K562 treated with DMSO at 1 percent for 24 hours (cell line): ENCODE measurements around the gene GSTM3. TPM values are rescaled to one million over a fixed set of nuclear protein-coding genes. Genes with fewer than 3 reads are reported as not detected.

Source experiments
- total RNA-seq: library from RNA; unstranded; fragments of 300-600 nt; gene quantifications from 2 replicates; pipeline ENCODE4 v1.2.3, GENCODE V29; 2022; ENCODE audit warnings: low read depth; ENCODE audit not compliant: insufficient read depth

Gene GSTM3
- 28.6 and 28.7 TPM in 2 replicates for total RNA-seq

DNA sequence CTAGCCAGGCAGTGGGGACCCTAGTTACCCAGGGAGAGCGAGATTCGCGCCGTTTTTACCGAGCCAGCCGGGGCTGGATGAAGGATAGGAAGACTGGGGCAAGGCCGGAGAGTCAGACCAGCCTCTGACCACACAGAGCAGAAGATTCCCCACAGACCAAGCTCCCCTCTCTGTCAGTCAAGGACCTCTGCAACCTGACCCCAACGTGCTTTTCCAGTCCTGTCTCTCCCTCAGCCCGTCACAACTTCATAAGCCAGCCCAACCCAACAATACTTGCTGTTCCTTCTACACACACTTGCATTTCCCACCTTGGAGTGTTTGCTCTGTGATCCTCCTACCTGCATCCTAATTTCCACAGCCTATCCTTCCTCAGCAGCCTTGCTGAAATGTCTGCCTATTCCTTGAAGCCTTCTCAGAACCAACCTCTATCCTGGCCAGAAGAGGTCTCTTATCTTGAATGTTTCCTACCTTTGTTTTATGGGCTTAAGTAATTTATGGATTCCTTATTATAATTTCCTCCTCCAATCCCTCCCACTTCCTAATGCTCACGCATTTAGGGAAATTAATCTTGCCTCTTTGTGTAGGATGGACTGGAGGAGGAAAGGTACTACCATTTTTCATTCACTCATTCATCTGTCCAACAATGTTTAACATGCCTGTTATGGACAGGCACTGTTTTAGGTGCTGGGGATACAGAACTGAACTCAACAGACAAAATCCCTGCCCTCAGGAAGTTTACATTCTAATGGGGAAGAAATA, at the start of gene GSTM3:
TSS of gene GSTM3 (minus strand) at position 424 of the 759 bp plus-strand sequence. CDS start 751 bp downstream, outside the sequence.

DNA sequence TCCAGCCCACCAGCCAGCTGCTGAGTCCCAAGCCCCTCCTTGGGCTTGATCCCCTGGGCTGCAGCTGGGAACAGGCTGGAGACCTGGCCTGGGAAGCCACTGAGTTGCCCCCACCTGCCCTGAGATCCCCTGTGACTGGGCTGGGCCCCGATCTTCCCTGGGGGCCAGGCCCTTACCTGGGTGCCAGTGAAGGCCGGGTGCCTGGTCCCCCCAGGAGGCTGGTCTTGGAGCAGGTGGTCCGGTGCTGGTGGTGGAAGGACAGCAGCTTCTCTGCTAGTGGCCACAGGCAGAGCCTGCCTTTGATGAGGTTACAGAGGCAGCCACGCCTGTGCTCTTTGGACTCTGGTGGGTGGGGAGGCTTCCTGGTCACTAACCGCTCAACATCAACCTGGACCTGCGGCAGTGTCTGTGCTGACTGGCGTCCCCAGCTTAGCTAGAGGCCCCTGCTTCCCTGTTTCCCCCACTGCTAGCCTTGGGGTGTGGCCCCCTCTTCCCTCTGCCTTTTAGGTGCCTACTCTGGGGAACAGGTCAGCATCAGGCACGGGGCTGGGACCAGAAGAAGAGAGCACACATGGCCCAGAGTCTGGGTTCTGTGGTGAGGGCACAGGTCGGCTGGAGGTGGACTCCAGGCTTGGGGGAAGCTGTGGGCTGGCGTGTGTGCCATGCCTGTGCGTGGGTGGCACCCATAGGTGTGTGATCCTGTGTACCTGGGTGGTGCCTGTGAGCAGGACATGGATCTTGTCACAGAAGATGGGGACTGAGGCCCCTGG, 23.0 kb upstream of the GSTM3 start, which contains the start of gene EPS8L3:
TSS of gene EPS8L3 (minus strand) at position 278 of the 770 bp plus-strand sequence. CDS start 2,174 bp downstream, outside the sequence.

DNA sequence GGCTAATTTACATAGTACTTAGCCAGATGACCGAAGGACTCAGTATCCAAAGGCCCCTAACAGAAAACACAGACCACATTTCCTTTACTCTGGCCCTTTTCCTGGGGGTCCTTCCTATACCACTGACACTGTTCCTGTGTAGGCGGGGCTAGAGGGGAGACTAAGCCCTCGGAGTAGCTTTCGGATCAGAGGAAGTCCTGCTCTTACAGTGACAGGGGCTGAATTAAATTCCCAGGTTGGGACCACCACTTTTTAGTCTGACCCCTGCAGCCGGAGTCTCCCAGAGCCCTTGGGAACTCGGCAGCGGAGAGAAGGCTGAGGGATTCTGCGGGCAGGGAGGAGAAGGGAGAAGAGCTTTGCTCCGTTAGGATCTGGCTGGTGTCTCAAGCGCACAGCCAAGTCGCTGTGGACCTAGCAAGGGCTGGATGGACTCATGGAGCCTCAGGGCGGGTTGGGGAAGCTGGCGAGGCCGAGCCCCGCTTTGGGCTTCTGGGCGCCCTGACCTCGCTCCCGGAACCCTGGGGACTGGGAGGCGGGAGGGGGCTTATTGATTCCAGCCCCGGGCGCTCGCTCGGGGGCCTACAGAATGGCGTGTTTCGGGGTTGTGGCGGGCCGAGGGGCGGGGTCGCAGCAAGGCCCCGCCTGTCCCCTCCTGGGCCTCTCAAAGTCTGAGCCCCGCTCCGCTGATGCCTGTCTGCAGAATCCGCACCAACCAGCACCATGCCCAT, 29.1 kb downstream of the GSTM3 start, which contains the start of gene GSTM5:
TSS of gene GSTM5 (plus strand) at position 659 of the 728 bp plus-strand sequence. CDS start at position 721, 62 bp downstream.

DNA sequence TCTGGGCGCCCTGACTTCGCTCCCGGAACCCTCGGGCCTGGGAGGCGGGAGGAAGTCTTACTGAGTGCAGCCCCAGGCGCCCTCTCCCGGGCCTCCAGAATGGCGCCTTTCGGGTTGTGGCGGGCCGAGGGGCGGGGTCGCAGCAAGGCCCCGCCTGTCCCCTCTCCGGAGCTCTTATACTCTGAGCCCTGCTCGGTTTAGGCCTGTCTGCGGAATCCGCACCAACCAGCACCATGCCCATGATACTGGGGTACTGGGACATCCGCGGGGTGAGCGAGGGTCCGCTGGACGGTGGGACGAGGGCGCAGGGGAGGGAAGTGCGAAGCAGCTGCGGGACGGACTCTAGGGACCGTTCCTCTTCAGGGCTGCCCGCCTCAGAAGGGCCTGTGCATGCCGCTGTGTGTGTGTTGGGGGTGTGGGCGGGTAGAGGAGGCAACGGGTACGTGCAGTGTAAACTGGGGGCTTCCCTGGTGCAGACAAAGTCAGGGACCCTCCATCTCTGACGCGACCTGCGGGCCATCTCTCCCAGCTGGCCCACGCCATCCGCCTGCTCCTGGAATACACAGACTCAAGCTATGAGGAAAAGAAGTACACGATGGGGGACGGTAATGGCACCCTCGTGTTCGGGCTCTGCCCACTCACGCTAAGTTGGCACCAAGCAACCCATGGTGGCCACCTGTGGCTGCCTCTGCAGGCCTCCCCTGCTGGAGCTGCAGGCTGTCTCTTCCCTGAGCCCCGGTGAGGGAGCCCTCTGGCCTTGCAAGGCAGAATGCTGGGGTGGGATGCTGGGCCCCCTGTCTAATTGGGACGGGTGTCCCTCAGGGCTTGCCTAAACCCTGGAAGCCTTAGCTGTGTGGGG, 53.0 kb downstream of the GSTM3 start, which contains the start of gene GSTM1:
TSS of gene GSTM1 (plus strand) at position 177 of the 859 bp plus-strand sequence. CDS start at position 234, 57 bp downstream.

Other genes with a start within 250 kb of the GSTM3 start
- gene CYB561D1, start 246.9 kb downstream of the GSTM3 start, total RNA-seq: 9.5 and 10.0 TPM in 2 replicates
- gene AMIGO1, start 231.3 kb downstream of the GSTM3 start, total RNA-seq: 1.0 and 1.1 TPM in 2 replicates
- 1.00 TPM in 1 of 2 replicates, not detected in the other for gene GPR61, start 201.2 kb downstream of the GSTM3 start, total RNA-seq
- gene GNAI3, start 192.4 kb downstream of the GSTM3 start, total RNA-seq: 4.2 and 5.5 TPM in 2 replicates
- not detected in 2 replicates for gene GNAT2, start 121.4 kb downstream of the GSTM3 start, total RNA-seq
- 59.4 and 63.7 TPM in 2 replicates for gene AMPD2, start 121.2 kb downstream of the GSTM3 start, total RNA-seq
- gene GSTM4, start 84.9 kb downstream of the GSTM3 start, total RNA-seq: 59.3 and 69.0 TPM in 2 replicates
- 16.9 and 20.9 TPM in 2 replicates for gene GSTM2, start 73.0 kb downstream of the GSTM3 start, total RNA-seq
- not detected in 2 replicates for gene GSTM1, start 53.2 kb downstream of the GSTM3 start, total RNA-seq
- not detected in 2 replicates for gene GSTM5, start 28.8 kb downstream of the GSTM3 start, total RNA-seq
- gene EPS8L3, start 22.9 kb upstream of the GSTM3 start, total RNA-seq: not detected in 2 replicates
- 10.0 and 10.9 TPM in 2 replicates for gene CSF1, start 169.8 kb upstream of the GSTM3 start, total RNA-seq
- gene AHCYL1, start 243.7 kb upstream of the GSTM3 start, total RNA-seq: 78.8 and 91.1 TPM in 2 replicates